WERI-Rb-1 (cell line): ENCODE data around the gene SORCS2.
A peak's percentile ranks its signal among the peaks of the same experiment; 100 is the strongest.

Source experiments
- DNase-seq: peaks from one replicate; pipeline ENCODE4 v3.0.0-alpha.2; 2020
- H3K27ac ChIP-seq: fragments of 250-450 bp; sonication (Bioruptor Pico); 2 replicates; pipeline ENCODE4 v1.5.1; 2020; ENCODE audit warnings: mild to moderate bottlenecking, moderate library complexity
- H3K27me3 ChIP-seq: fragments of 250-450 bp; sonication (Bioruptor Pico); 2 replicates; pipeline ENCODE4 v1.5.1; 2021; ENCODE audit warnings: mild to moderate bottlenecking, low read depth, moderate library complexity; ENCODE audit not compliant: insufficient read depth, severe bottlenecking
- H3K36me3 ChIP-seq: fragments of 250-450 bp; sonication (Bioruptor Pico); 2 replicates; pipeline ENCODE4 v1.5.1; 2020; ENCODE audit warnings: mild to moderate bottlenecking, moderate library complexity
- H3K4me3 ChIP-seq: 2 replicates; pipeline ENCODE4 v1.5.1; 2011; ENCODE audit warnings: low read depth, mild to moderate bottlenecking, control low read depth, low read length
- H3K9me3 ChIP-seq: fragments of 250-450 bp; sonication (Bioruptor Pico); 2 replicates; pipeline ENCODE4 v1.5.1; 2021; ENCODE audit warnings: mild to moderate bottlenecking, moderate library complexity; ENCODE audit not compliant: severe bottlenecking
- TF ChIP-seq, protein P1 (sequence below): IDR thresholded peaks from 2 replicates; pipeline ENCODE4 v1.5.1; 2011; ENCODE audit warnings: low read depth, mild to moderate bottlenecking, control low read depth, inconsistent platforms, low read length

The SORCS2 gene

DNA sequence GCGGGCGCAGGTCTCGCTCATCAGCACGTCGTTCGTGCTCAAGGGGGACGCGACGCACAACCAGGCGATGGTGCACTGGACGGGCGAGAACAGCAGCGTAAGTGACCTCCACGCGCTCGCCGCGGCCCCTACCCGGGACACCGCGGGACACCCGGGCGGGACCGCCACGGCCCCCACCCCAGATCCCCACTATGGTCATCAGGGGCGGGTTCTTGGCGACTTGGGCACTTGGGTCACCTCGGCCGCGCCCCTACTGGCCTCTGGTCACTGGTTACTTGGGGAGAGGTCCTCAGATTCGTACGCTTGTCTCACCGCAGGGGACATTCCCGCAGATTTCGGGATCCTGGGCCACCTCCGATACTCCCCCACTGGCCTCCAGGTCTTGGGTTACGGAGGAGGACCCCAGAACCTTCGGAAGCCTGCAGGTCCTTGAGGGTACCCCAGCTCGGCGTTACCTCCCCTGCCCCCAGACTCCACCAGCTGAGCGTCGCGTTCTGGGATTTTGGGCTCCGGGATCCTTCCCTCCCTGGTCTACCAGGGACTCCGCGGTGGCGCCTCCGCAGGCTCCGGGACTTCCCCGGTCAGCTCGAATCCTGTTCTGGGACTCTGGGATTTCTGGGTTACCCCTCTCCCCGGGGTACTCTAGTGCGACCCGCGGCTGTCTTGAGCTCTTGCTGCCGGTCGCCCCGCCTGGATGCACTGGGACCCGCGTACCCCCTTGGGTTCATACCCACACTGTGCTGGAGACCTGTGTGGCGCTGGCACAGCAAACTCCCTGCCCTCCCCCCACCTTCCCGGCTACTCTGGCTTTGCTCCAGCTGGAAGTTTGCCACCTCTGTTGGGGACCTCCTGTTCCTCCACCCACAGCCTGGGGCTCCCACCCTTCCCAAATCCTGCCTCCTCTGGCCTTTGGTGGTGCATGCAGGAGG, 956 bp downstream of the SORCS2 start:
- TF ChIP-seq, protein P1, sequence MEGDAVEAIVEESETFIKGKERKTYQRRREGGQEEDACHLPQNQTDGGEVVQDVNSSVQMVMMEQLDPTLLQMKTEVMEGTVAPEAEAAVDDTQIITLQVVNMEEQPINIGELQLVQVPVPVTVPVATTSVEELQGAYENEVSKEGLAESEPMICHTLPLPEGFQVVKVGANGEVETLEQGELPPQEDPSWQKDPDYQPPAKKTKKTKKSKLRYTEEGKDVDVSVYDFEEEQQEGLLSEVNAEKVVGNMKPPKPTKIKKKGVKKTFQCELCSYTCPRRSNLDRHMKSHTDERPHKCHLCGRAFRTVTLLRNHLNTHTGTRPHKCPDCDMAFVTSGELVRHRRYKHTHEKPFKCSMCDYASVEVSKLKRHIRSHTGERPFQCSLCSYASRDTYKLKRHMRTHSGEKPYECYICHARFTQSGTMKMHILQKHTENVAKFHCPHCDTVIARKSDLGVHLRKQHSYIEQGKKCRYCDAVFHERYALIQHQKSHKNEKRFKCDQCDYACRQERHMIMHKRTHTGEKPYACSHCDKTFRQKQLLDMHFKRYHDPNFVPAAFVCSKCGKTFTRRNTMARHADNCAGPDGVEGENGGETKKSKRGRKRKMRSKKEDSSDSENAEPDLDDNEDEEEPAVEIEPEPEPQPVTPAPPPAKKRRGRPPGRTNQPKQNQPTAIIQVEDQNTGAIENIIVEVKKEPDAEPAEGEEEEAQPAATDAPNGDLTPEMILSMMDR: peak; percentile 17; the same call in 1 of the 2 replicates
- H3K27me3 ChIP-seq: no peaks in the 10 kb centered on the region
- peak overlapping the region; percentile 92 for H3K4me3 ChIP-seq
- DNase-seq: peak; percentile 62
- H3K9me3 ChIP-seq: no peaks in the 10 kb centered on the region
- peak overlapping the region; percentile 92 for H3K27ac ChIP-seq
- H3K36me3 ChIP-seq: peaks cover 25% of the 10 kb centered on the region

DNA sequence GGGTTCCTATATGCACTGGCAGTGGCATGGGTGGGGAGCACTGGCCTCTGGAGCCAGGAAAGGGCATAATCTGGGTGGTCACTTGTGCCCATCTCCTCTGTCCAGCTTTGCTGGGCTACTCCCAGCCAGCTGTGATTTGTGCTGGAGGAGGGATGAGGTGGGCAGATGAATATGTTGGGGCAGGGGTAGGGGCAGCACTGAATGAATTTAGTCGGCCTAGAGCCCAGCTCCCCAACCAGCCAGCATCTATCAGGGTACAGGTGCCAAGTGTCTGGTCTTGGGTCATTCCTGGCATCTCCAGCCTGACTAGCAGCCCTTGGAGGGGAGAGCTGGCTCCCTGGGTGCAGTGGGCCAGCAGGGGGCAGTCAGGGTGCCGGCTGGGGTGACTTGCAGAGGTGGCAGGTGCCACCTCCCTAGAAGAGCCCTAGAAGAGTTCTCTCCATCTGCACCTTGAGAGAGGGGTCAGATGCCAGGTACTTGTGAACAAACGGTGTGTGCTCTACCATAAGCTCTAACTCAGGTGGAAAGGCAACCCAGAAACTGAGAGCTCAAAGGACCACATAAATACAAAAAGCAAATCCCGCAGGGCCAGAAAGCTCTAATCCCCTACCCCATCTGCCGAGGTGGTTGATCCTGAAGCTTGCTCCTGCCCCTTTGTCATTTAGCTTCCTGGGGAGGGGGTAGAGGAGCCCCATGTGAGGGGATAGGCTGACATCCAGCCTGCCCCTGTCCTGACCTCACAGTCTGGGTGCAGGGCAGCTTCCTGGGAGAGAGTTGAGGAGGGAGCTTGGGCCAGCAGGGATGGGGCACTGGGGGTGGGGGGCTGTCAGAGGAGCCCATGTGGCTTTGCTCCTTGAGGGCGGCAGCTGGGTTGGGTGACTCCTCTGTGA, 2.2 kb downstream of the SORCS2 start:
- TF ChIP-seq, protein P1: peak; percentile 95
- peak overlapping the region; percentile 92 for H3K4me3 ChIP-seq
- peak overlapping the region; percentile 92 for H3K27ac ChIP-seq
- H3K9me3 ChIP-seq: no peaks in the 10 kb centered on the region
- H3K27me3 ChIP-seq: no peaks in the 10 kb centered on the region
- H3K36me3 ChIP-seq: peaks cover 29% of the 10 kb centered on the region
- peak; percentile 95 for DNase-seq

DNA sequence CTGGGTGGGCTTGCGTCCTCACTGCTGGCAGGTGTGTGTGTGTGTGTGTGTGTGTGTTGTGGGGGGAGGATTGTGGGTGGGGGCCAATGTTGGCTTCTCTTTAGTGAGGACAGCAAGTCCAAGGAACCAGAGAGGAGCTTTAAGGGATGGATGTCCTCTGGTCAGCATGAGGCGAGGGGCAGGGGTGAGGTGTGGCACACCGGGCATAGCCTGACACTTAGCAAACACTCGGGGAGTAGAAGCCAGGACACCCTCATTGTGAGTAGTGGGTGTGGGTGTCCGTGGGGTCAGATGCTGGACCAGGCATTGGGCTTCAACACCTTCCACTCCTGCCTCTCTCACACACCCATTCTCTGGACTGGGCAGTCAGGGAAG, 2.8 kb downstream of the SORCS2 start:
- Histone ChIP-seq H3K36me3 (peaks cover 31% of the 10 kb centered on the region), H3K9me3 (no peaks in the 10 kb centered on the region), H3K27me3 (no peaks in the 10 kb centered on the region), H3K4me3 (peak overlapping the region; percentile 92), H3K27ac (peak overlapping the region; percentile 92)
- DNase-seq: no peak
- TF ChIP-seq, protein P1: no peak

DNA sequence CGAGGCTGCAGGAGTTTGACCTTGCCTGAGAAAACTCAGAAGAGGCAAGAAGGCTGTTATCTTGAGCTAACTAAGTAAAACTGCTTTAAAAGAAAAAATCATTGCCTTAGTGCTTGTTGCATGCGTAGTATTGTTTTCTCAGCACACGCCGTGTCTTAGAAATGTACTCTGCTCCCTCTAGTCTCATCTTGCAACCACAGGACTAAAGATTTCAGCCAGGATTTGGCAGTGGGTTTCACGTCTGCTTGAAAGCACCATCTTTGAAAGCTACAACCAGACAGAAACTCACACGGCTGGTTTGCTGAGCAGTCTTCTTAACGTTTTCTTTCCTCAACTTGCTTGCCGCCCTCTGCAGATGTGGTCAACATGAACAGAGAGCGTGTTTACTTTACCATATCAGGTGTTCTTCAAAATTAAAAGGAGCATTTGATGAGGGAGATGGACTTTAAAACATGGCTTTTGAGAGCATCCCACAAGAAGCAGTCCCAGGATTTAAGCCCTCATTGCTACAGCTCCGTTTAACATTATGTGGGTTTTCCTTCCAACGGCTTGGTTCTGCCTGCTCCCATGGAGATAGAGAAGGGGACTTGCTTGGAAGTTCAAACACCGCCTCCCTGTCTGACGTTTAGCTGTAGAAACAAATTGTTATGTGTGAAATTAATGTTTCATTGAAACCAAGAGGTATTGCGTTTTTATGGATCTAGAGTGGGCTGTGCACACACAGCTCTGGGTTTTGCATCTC, 3.4 kb downstream of the SORCS2 start:
- Histone ChIP-seq H3K27me3 (no peaks in the 10 kb centered on the region), H3K36me3 (peaks cover 37% of the 10 kb centered on the region), H3K9me3 (no peaks in the 10 kb centered on the region), H3K27ac (peak overlapping the region; percentile 92), H3K4me3 (no peak overlapping the region)
- no peak for DNase-seq
- TF ChIP-seq, protein P1: no peak

DNA sequence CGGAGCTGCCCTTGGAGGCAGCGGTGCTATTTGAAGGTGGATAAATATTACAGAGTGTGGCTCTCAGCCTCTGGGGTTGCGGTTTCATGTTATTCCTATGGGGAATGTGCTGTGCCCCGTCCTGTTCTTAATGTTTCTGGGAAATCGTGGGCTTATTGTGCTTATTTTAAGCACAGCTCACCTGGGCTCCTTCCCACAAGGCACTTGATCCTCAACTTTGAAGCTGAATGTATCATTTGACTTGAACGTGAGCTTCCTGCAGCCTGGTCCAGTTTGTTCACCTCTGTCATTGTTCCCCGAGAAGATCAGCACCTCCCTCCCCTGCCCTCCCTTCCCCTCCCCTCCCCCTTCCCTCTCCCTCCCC, 3.9 kb downstream of the SORCS2 start:
- no peak overlapping the region for H3K4me3 ChIP-seq
- no peaks in the 10 kb centered on the region for H3K9me3 ChIP-seq
- TF ChIP-seq, protein P1: no peak
- H3K36me3 ChIP-seq: peaks cover 43% of the 10 kb centered on the region
- no peak for DNase-seq
- peak overlapping the region; percentile 92 for H3K27ac ChIP-seq
- no peaks in the 10 kb centered on the region for H3K27me3 ChIP-seq
